SK-N-SH treated with all-trans-retinoic acid at 6 μM for 48 hours (cell line): ENCODE data around the gene SYNPO.

ENCODE experiments used
- ATAC-seq: fragments of 200-7000 bp; cut with Tn5 transposase; 3 replicates; pipeline ENCODE4 v1.9.1; 2020; ENCODE audit warnings: mild to moderate bottlenecking, moderate library complexity
- ARNTL ChIP-seq: fragments of 450-650 bp; formaldehyde crosslinking; IDR thresholded peaks from 2 replicates; pipeline ENCODE4 v1.5.0; 2020; ENCODE audit warnings: low read depth, mild to moderate bottlenecking, moderate library complexity, borderline replicate concordance
- BACH2 ChIP-seq: fragments of 250-450 bp; sonication (Bioruptor Pico); IDR thresholded peaks from 2 replicates; pipeline ENCODE4 v1.9.0; 2021; ENCODE audit warnings: mild to moderate bottlenecking, borderline replicate concordance
- CREB5 ChIP-seq: fragments of 250-450 bp; sonication (Bioruptor Pico); IDR thresholded peaks from 2 replicates; pipeline ENCODE4 v1.5.1; 2020; ENCODE audit warnings: low read depth, mild to moderate bottlenecking, moderate library complexity
- CSDC2 ChIP-seq: fragments of 250-450 bp; sonication (Bioruptor Pico); IDR thresholded peaks from 2 replicates; pipeline ENCODE4 v1.5.0; 2020; ENCODE audit warnings: mild to moderate bottlenecking, moderate library complexity
- CSRNP3 ChIP-seq: fragments of 250-450 bp; sonication (Bioruptor Pico); IDR thresholded peaks from 2 replicates; pipeline ENCODE4 v1.5.1; 2021; ENCODE audit warnings: mild to moderate bottlenecking, moderate library complexity
- GLIS3 ChIP-seq: fragments of 250-450 bp; sonication (Bioruptor Pico); IDR thresholded peaks from 2 replicates; pipeline ENCODE4 v1.5.0; 2020; ENCODE audit warnings: mild to moderate bottlenecking, moderate library complexity
- OSR1 ChIP-seq: fragments of 250-450 bp; sonication (Bioruptor Pico); IDR thresholded peaks from 2 replicates; pipeline ENCODE4 v1.8.0; 2022; ENCODE audit warnings: moderate library complexity, mild to moderate bottlenecking, inconsistent platforms
- POU6F1 ChIP-seq: fragments of 250-450 bp; sonication (Bioruptor Pico); IDR thresholded peaks from 2 replicates; pipeline ENCODE4 v1.8.0; 2021; ENCODE audit warnings: low read depth, mild to moderate bottlenecking, moderate library complexity, borderline replicate concordance
- PPARA ChIP-seq: fragments of 250-450 bp; sonication (Bioruptor Pico); IDR thresholded peaks from 2 replicates; pipeline ENCODE4 v1.5.0; 2020; ENCODE audit warnings: mild to moderate bottlenecking, borderline replicate concordance
- RARB ChIP-seq: fragments of 250-450 bp; sonication (Bioruptor Pico); IDR thresholded peaks from 2 replicates; pipeline ENCODE4 v1.8.0; 2021; ENCODE audit warnings: mild to moderate bottlenecking, moderate library complexity
- SNAI2 ChIP-seq: fragments of 250-450 bp; sonication (Bioruptor Pico); IDR thresholded peaks from 2 replicates; pipeline ENCODE4 v1.5.0; 2020; ENCODE audit warnings: mild to moderate bottlenecking, moderate library complexity
- TCF4 ChIP-seq: fragments of 250-450 bp; sonication (Bioruptor Pico); IDR thresholded peaks from 2 replicates; pipeline ENCODE4 v1.8.0; 2021; ENCODE audit warnings: mild to moderate bottlenecking, moderate library complexity, borderline replicate concordance
- TOX ChIP-seq: fragments of 250-450 bp; sonication (Bioruptor Pico); IDR thresholded peaks from 2 replicates; pipeline ENCODE4 v1.8.0; 2021; ENCODE audit warnings: mild to moderate bottlenecking, moderate library complexity, borderline replicate concordance
- TSHZ2 ChIP-seq: fragments of 250-450 bp; sonication (Bioruptor Pico); IDR thresholded peaks from 2 replicates; pipeline ENCODE4 v1.5.0; 2020; ENCODE audit warnings: mild to moderate bottlenecking, moderate library complexity
- ZFP3 ChIP-seq: fragments of 250-450 bp; sonication (Bioruptor Pico); IDR thresholded peaks from 2 replicates; pipeline ENCODE4 v1.5.0; 2020; ENCODE audit warnings: mild to moderate bottlenecking, moderate library complexity
- ZFP30 ChIP-seq: fragments of 450-650 bp; formaldehyde crosslinking; IDR thresholded peaks from 2 replicates; pipeline ENCODE4 v1.5.0; 2022; ENCODE audit warnings: mild to moderate bottlenecking, moderate library complexity
- ZNF70 ChIP-seq: fragments of 450-650 bp; formaldehyde crosslinking; IDR thresholded peaks from 2 replicates; pipeline ENCODE4 v1.5.0; 2020; ENCODE audit warnings: mild to moderate bottlenecking, moderate library complexity

SYNPO gene

GRCh38 chr5:150703762-150704161 is 63.3 kb downstream of the SYNPO start:
- TF ChIP-seq POU6F1 (CRISPR knock-in tag) (no peak), BACH2 (no peak), OSR1 (CRISPR knock-in tag) (no peak), GLIS3 (CRISPR knock-in tag) (no peak), TSHZ2 (CRISPR knock-in tag) (no peak), RARB (CRISPR knock-in tag) (no peak), CREB5 (CRISPR knock-in tag) (no peak), TCF4 (CRISPR knock-in tag) (no peak), CSDC2 (no peak), ZNF70 (CRISPR knock-in tag) (no peak)
- no peak for ATAC-seq

- TF ChIP-seq ZFP3 (CRISPR knock-in tag) (no peak), TSHZ2 (CRISPR knock-in tag) (no peak), TOX (CRISPR knock-in tag) (no peak), BACH2 (no peak), ARNTL (CRISPR knock-in tag) (no peak), ZFP30 (CRISPR knock-in tag) (no peak), PPARA (CRISPR knock-in tag) (no peak), SNAI2 (CRISPR knock-in tag) (no peak), OSR1 (CRISPR knock-in tag) (no peak), GLIS3 (CRISPR knock-in tag) (no peak), ZNF70 (CRISPR knock-in tag) (no peak), CSRNP3 (no peak), CSDC2 (no peak)
- TF ChIP-seq, all 23 proteins: peak for 0
These were observed 66.4 kb downstream of the SYNPO start for GRCh38 chr5:150706776-150707390.

More at GRCh38 chr5:150706776-150707390, 66.4 kb downstream of the SYNPO start:
- no peak for ATAC-seq
